ENCODE results near the gene GRIK3. TPM values are rescaled to one million over a fixed set of nuclear protein-coding genes. Genes with fewer than 3 reads are reported as not detected.

The GRIK3 gene
- total and polyA plus RNA-seq, 11 donors: 0.06 to 1.6 (median 0.29) TPM

DNA sequence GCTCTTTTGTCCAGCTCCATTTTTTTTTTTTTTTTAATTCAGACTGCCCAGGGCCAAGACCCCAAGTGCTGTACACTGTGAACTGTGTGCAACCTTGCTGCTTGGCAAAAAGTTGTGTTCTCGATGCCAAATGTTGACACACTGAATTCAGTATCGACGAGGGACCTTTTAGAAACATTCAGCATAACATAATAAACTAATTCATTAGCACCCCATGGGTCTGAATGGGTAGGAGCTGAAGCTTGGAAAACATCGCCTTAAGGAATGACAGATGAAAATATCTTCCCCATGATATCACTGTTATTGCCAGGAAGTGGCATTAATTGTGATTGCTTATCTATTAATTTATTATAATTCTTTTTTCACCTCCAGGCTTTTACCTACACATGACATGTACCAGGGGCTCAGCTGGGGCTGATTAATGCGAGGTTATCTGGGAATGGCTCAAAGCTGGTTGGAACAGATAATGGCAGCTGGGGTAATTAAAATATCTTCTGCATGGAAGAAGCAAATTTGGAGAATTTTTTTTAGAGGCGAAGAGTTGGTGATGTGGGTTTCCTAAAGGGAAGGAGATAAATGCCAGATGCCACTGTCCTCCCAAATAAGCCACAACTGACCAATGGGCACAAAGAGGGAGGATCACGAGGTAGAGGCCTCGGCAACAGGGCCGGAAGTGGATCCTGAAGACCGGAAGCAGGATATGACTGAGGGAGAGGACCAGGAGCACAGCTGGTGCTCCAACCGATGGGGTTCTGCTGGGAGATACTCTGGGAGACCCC is 169.3 kb downstream of the GRIK3 start:
- WGBS, 4 donors: 48 to 57% (median 51%) methylated on average over 11 of the region's 11 CpGs
- H3K27me3 ChIP-seq: peaks cover 0 to 41% (median 0%) of the 10 kb centered on the region in 9 donors
- peak overlapping the region in 1 of 12 donors; percentile 24 for H3K27ac ChIP-seq
- H3K4me1 ChIP-seq: no peaks in the 10 kb centered on the region
- H3K9me3 ChIP-seq: no peaks in the 10 kb centered on the region
- ATAC-seq: no peak
- H3K4me3 ChIP-seq: no peak overlapping the region
- intact Hi-C loops (cut with DNase I): no loop called here
- H3K36me3 ChIP-seq: no peaks in the 10 kb centered on the region
- TF ChIP-seq POLR2A (IDR thresholded peaks at IDR 0.05): no peak
- TF ChIP-seq, protein P1, sequence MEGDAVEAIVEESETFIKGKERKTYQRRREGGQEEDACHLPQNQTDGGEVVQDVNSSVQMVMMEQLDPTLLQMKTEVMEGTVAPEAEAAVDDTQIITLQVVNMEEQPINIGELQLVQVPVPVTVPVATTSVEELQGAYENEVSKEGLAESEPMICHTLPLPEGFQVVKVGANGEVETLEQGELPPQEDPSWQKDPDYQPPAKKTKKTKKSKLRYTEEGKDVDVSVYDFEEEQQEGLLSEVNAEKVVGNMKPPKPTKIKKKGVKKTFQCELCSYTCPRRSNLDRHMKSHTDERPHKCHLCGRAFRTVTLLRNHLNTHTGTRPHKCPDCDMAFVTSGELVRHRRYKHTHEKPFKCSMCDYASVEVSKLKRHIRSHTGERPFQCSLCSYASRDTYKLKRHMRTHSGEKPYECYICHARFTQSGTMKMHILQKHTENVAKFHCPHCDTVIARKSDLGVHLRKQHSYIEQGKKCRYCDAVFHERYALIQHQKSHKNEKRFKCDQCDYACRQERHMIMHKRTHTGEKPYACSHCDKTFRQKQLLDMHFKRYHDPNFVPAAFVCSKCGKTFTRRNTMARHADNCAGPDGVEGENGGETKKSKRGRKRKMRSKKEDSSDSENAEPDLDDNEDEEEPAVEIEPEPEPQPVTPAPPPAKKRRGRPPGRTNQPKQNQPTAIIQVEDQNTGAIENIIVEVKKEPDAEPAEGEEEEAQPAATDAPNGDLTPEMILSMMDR (IDR thresholded peaks at IDR 0.05): no peak
- no peak for DNase-seq

GRCh38 chr1:36864182-36864822 is 170.0 kb downstream of the GRIK3 start:
- Histone ChIP-seq H3K4me1 (no peaks in the 10 kb centered on the region), H3K36me3 (no peaks in the 10 kb centered on the region), H3K27me3 (peaks cover 0 to 47% (median 0%) of the 10 kb centered on the region in 9 donors), H3K4me3 (no peak overlapping the region), H3K27ac (no peak overlapping the region), H3K9me3 (no peaks in the 10 kb centered on the region)
- intact Hi-C loops (cut with DNase I): no loop called here
- no peak for TF ChIP-seq POLR2A (IDR thresholded peaks at IDR 0.05)
- TF ChIP-seq, protein P1 (IDR thresholded peaks at IDR 0.05): peak in 4 of 12 donors; percentile 9 to 29 (median 16)
- ATAC-seq (no peak), DNase-seq (no peak)
- WGBS, 4 donors: 40 to 43% (median 42%) methylated on average over 6 of the region's 6 CpGs

DNA sequence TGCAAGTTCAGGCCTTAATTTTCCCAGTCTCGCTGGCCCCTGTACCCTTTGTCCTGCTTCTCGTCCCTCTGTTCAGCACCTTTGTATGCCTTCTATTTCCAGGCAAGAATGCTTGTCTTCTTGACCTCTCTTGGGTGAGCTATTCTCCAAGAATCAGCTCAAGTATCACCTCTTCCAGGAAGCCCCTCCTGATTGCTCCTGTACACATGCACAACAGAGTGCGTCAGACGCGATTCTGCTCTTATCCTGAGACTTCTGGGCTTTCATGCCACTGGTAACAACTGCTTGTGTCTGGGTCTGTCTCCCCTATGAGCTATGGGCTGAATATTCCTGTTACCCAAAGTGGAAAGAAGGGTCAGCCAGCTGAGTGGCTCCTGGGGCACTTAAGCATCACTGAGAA is 170.8 kb downstream of the GRIK3 start:
- Histone ChIP-seq H3K4me3 (no peak overlapping the region), H3K27ac (no peak overlapping the region), H3K4me1 (no peaks in the 10 kb centered on the region), H3K9me3 (no peaks in the 10 kb centered on the region), H3K36me3 (no peaks in the 10 kb centered on the region), H3K27me3 (peaks cover 0 to 48% (median 0%) of the 10 kb centered on the region in 9 donors)
- ATAC-seq (no peak), DNase-seq (no peak)
- intact Hi-C loops (cut with DNase I): no loop called here
- TF ChIP-seq, protein P1 (IDR thresholded peaks at IDR 0.05): no peak
- no peak for TF ChIP-seq POLR2A (IDR thresholded peaks at IDR 0.05)
- 69 to 73% (median 72%) methylated on average over 5 of the region's 5 CpGs for WGBS, 4 donors

DNA sequence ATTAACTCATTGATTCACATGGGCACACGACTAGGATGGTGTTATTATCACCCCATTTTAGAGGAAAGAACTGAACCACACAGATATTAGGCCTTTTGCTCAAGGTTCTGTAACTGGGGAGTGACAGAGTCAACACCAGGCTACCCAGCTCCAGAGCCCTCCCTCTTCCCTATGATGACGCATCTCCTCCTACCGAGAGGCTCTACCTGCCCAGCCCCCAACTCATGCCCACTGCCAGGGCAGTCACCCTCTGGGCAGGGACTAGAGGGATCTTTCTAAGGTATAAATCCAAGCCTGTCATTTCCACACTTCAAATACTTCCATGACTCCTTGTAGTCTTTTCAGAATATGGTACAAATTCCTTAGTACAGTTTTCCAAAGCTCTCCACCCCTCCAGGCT is 171.3 kb downstream of the GRIK3 start:
- DNase-seq: no peak
- no peak overlapping the region for H3K4me3 ChIP-seq
- intact Hi-C loops (cut with DNase I): no loop called here
- no peak overlapping the region for H3K27ac ChIP-seq
- H3K9me3 ChIP-seq: no peaks in the 10 kb centered on the region
- H3K27me3 ChIP-seq: peaks cover 0 to 52% (median 0%) of the 10 kb centered on the region in 9 donors
- 37 to 68% (median 49%) methylated on average over 3 of the region's 3 CpGs for WGBS, 4 donors
- ATAC-seq: no peak
- no peaks in the 10 kb centered on the region for H3K36me3 ChIP-seq
- TF ChIP-seq POLR2A (IDR thresholded peaks at IDR 0.05): no peak
- TF ChIP-seq, protein P1 (IDR thresholded peaks at IDR 0.05): no peak
- no peaks in the 10 kb centered on the region for H3K4me1 ChIP-seq
